Calu3 (cell line): Measurements from ENCODE around the gene ST8SIA2. TPM values are rescaled to one million over a fixed set of nuclear protein-coding genes. Genes with fewer than 3 reads are reported as not detected.

Experiments
- BruUV-seq: library from RNA; stranded (reverse); fragments of 400-500 nt; replicated peaks from 2 replicates; lab custom pipeline; 2021; lab: Mats Ljungman, UMichigan
- CTCF ChIA-PET: fragments of 300-600 bp; sonication (Branson Sonifier 250); formaldehyde crosslinking; loops from one replicate; lab custom pipeline; 2022; ENCODE audit warnings: antibody characterized with exemption; lab: Charles Lee
- DNase-seq: peaks from one replicate; pipeline ENCODE4 v3.0.0; 2022
- H3K27ac Mint-ChIP-seq: one replicate; pipeline ENCODE4 v1.8.0; 2022; ENCODE audit warnings: mixed read lengths; ENCODE audit not compliant: unreplicated experiment
- H3K27me3 Mint-ChIP-seq: one replicate; pipeline ENCODE4 v1.8.0; 2022; ENCODE audit warnings: mixed read lengths; ENCODE audit not compliant: unreplicated experiment
- H3K36me3 Mint-ChIP-seq: one replicate; pipeline ENCODE4 v1.8.0; 2022; ENCODE audit warnings: mild to moderate bottlenecking, moderate library complexity, mixed read lengths; ENCODE audit not compliant: insufficient read depth, unreplicated experiment
- H3K4me1 Mint-ChIP-seq: one replicate; pipeline ENCODE4 v1.8.0; 2022; ENCODE audit warnings: mild to moderate bottlenecking, low read depth, mixed read lengths; ENCODE audit not compliant: unreplicated experiment
- H3K4me3 Mint-ChIP-seq: one replicate; pipeline ENCODE4 v1.8.0; 2022; ENCODE audit warnings: mild to moderate bottlenecking, low read depth, moderate library complexity, mixed read lengths; ENCODE audit not compliant: unreplicated experiment
- H3K9me3 Mint-ChIP-seq: one replicate; pipeline ENCODE4 v1.8.0; 2022; ENCODE audit warnings: low read depth, mixed read lengths; ENCODE audit not compliant: unreplicated experiment
- intact Hi-C: fragments of 100-400 bp; cut with micrococcal nuclease; formaldehyde crosslinking; loops from one replicate; pipeline ENCODE4 v1.10.0; 2022; ENCODE audit not compliant: unreplicated experiment
- total RNA-seq: library from RNA; stranded (reverse); gene quantifications from 2 replicates; pipeline ENCODE4 v1.2.3, GENCODE V29; 2022
- TF ChIP-seq, protein P1 (sequence below): fragments of 200-600 bp; IDR thresholded peaks from one replicate; pipeline ENCODE4 v1.8.0; 2022; ENCODE audit warnings: antibody characterized with exemption; ENCODE audit not compliant: unreplicated experiment

The ST8SIA2 gene
- total RNA-seq, 1 experiment from 2014 or later, result not detected

- no peak for DNase-seq
- Mint-ChIP-seq H3K27me3 (peaks cover 95% of the 10 kb centered on the region), H3K36me3 (no peaks in the 10 kb centered on the region), H3K27ac (no peak overlapping the region), H3K4me3 (no peak overlapping the region), H3K4me1 (no peaks in the 10 kb centered on the region), H3K9me3 (no peaks in the 10 kb centered on the region)
- CTCF ChIA-PET, result interaction anchor here (1.2 kb wide), 1 partner anchor 322 kb away, joined by 6 read pairs; no protein-coding TSS in a partner anchor
- BruUV-seq, result no TSS peak
- intact Hi-C loops, result no loop called here
- TF ChIP-seq, protein P1, sequence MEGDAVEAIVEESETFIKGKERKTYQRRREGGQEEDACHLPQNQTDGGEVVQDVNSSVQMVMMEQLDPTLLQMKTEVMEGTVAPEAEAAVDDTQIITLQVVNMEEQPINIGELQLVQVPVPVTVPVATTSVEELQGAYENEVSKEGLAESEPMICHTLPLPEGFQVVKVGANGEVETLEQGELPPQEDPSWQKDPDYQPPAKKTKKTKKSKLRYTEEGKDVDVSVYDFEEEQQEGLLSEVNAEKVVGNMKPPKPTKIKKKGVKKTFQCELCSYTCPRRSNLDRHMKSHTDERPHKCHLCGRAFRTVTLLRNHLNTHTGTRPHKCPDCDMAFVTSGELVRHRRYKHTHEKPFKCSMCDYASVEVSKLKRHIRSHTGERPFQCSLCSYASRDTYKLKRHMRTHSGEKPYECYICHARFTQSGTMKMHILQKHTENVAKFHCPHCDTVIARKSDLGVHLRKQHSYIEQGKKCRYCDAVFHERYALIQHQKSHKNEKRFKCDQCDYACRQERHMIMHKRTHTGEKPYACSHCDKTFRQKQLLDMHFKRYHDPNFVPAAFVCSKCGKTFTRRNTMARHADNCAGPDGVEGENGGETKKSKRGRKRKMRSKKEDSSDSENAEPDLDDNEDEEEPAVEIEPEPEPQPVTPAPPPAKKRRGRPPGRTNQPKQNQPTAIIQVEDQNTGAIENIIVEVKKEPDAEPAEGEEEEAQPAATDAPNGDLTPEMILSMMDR, result no peak
These were observed 1.2 kb upstream of the ST8SIA2 start for GRCh38 chr15:92392462-92392861.

GRCh38 chr15:92393980-92394308 lies 263 bp downstream of the ST8SIA2 start:
- Mint-ChIP-seq H3K36me3 (no peaks in the 10 kb centered on the region), H3K27ac (no peak overlapping the region), H3K9me3 (no peaks in the 10 kb centered on the region), H3K4me3 (no peak overlapping the region), H3K27me3 (peaks cover 81% of the 10 kb centered on the region), H3K4me1 (no peaks in the 10 kb centered on the region)
- CTCF ChIA-PET, result interaction anchor here (0.6 kb wide), 1 partner anchor 593 kb away, joined by 3 read pairs; no protein-coding TSS in a partner anchor
- no peak for DNase-seq
- BruUV-seq, result no TSS peak
- intact Hi-C loops, result no loop called here
- TF ChIP-seq, protein P1, result no peak

DNA sequence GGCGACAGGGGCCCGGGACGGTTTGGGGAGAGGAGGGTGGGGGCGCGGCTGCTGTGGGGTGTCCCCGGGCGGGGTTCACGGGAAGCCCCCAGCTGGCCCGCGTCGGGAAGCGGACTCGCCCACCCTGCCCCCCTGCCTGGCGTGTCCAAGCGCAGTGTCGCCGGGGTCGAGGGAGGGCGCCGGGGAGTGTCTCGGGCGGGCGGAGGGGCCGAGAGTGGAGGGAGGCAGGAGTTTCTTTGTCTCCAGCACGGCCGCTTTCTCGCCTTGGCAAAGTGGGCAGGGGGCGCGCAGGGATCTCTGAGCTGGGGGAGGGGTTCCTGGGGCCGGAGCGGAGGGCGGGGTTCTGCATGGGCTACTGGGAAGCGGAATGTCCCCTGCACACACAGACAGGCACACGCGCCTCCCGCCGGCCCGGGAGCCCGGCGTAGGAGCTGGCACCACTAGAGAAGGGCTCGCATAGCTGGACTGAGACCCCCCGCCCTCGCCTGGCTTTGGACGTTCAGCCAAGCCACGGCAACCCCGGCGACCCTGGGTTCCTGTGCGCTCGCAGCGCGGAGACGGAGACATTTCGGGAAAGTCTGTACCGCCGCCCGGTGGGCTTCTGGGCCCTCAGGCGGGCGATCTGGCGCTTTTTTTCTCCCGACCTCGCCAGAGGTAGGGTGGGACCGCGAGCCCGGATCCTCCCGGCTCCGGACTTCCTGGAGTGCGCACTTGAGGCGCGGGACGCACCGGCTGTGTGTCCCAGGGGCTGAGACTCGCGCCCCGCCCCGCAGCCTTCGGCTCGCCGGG lies 822 bp downstream of the ST8SIA2 start:
- intact Hi-C loops, result no loop called here
- TF ChIP-seq, protein P1, result no peak
- Mint-ChIP-seq H3K9me3 (no peaks in the 10 kb centered on the region), H3K4me1 (no peaks in the 10 kb centered on the region), H3K36me3 (no peaks in the 10 kb centered on the region), H3K27me3 (peaks cover 81% of the 10 kb centered on the region), H3K4me3 (no peak overlapping the region), H3K27ac (no peak overlapping the region)
- CTCF ChIA-PET, result interaction anchor here (0.6 kb wide), 1 partner anchor 594 kb away, joined by 3 read pairs; no protein-coding TSS in a partner anchor
- no peak for DNase-seq
- no TSS peak for BruUV-seq

- Mint-ChIP-seq H3K27me3 (peaks cover 81% of the 10 kb centered on the region), H3K27ac (no peak overlapping the region), H3K4me3 (no peak overlapping the region), H3K9me3 (no peaks in the 10 kb centered on the region), H3K4me1 (no peaks in the 10 kb centered on the region), H3K36me3 (no peaks in the 10 kb centered on the region)
- CTCF ChIA-PET, result no interaction called here
- intact Hi-C loops, result no loop called here
- TF ChIP-seq, protein P1, result no peak
- no peak for DNase-seq
- no TSS peak for BruUV-seq
These were observed 1.5 kb downstream of the ST8SIA2 start for GRCh38 chr15:92395098-92395635.
